Measurements from ENCODE around the gene CACNB2.
"Not testable (repeated sequence)": the region's sequence is repeated elsewhere in the genome, so short reads cannot be mapped to it uniquely, and the experiment has no call there.

Gene CACNB2

DNA sequence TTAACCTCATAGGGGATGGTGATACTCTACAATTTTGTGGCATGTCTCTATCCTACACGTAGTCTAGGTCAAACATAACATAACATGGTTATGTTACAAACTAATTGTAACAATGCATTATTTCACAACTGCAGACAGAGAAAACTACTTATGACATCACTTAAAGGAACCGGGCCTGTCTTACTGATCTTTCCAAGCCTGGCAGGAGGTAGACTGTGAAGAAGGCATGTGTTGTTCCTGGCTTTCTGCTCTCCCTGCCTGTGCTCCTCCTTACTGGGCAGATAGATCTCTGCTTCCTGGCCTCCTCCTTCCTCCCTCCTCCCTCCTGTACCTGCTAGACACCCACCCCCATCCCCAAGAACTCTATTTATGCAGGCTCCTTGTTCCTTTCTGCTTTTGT lies 5.4 kb downstream of the CACNB2 start:
- DNase-seq (ENCODE audit: low spot score), result no peak

DNA sequence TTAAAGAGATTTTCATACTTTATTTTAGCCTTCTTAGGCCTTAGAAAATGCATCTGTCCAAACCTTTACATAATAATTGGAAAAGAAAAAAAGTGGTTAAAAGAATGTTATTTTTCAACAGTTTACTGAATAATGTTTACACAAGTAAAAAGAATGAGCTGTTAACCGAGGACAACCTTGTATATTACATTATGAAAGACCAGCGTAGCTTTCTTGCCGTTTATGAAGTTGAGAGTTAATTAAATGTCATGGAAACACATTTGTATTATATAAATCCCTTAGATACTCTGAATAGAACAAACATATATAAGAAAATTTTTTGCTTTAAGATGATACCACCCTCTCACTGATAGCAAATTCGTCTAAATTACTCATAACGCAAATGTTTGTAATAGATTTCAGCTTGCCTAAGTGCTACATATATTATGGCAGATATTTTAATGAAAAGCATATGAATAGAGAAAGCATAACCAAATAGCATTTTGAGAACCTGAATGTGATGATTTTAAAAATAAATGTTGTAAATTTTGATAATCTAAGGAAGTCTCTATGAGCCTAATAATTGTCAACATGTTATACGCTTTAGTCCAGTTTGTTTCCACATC lies 9.1 kb downstream of the CACNB2 start:
- DNase-seq (ENCODE audit: low spot score), result no peak

DNA sequence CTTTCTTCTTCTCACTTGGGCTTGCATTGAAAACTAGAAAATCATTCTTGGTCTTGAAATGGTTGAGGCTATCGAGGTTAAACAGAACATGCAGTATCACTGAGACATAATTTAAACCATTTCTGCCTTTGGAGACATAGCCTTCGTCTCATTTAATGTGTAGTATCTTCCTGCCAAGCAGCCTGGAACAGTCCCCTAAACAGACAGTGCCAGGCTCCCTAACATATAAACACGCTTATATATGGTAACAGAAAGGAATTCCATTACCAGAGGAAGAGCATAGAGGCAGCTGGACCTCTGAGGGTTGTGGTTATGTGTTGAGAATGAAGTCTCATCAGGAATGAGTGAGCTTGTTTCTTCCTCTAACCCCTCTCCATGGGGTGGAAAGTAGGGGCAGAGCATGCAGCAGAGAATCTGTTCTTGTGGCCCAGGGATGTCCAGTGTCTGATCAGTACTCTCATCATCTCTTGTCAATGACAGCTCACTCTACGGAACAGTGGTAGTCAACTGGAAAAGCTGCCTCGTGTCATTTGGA lies 11.2 kb downstream of the CACNB2 start:
- DNase-seq (ENCODE audit: low spot score), result no peak

DNA sequence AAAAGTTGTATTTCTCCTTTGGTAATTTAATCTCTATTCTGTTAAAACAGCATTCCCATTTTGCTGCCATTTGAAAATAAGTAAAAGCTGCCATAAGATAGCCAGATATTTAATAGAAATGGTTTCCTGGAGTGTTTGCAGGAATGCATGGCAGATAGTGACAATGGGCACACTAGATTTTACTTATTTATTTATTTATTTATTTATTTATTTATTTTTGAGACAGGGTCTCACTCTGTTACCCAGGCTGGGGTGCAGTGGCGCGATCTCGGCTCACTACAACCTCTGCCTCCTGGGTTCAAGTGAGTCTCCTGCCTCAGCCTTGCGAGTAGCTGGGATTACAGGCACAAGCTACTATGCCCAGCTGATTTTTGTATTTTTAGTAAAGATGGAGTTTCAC lies 13.2 kb downstream of the CACNB2 start:
- not testable (repeated sequence) for DNase-seq (ENCODE audit: low spot score)

DNA sequence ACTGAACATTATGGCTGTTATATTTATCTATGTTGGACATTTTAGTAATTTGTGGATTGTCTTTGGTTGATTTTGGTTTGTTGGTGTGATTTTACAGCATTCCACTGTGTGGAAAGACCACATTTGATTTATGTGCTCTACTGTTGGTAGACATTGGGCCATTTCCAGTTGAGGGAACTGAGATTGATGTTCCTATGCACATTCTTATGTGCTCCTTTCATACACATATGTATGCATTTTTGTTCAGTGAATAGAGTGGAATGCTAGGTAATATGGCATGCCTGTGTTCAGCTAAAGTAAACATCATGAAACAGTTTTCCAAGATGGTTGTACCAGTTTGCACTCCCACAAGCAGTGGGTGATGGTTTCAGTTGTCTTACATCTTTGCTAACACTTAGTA lies 15.1 kb downstream of the CACNB2 start:
- no peak for DNase-seq (ENCODE audit: low spot score)

DNA sequence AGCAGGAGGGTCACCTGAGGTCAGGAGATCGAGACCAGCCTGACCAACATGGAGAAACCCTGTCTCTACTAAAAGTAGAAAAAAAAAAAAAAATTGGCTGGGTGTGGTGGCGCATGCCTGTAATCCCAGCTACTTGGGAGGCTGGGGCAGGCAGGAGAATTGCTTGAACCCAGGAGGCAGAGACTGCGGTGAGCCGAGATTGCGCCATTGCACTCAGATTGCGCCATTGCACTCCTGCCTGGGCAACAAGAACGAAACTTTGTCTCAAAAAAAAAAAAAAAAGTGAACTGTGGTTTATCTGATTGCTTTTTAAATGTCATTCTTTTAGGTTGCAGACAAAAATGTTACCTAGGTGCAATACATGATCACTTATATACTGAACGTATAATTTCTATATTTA lies 16.6 kb downstream of the CACNB2 start:
- not testable (repeated sequence) for DNase-seq (ENCODE audit: low spot score)

DNA sequence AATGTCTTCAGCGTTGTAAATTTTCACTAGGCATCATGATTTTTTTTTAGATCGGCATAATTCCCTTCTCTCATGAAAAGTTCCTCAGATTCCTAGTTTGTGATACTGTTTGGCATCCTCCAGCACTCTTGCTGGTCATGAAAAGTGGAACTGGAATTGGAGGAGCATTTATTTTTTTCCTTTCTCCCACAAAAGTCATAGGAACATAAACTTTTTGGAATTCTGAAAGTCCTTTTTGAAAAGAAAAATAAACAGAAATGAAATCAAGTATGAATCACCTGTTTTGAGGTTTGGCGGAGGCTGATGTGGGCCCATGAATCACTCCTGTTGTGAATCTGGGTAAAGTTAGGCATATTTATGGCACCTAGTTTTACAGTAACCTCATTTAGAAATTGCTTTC lies 17.7 kb downstream of the CACNB2 start:
- no peak for DNase-seq (ENCODE audit: low spot score)

DNA sequence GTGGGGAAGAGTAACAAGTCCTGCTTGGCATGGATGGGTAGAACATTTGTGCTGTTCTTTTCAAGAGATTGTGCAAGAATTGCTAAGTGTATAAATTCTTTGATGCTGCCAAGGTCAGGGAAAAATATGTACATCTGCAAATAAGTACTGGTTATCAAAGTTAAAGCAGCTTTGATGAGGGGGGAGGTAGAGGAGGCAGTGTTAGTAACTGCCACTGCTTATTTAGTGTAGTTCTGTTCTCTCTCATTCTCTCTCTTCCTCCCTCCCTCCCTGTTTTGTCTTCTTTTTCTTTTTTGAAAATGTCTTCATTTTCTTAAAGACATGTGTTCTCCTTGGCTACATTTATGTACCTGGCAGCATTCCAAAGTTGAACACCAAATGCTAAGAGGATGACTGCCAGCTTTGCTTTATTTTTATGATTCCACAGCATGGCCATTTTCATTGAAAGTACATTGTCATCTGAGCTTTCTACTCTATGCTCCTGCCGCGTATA lies 18.6 kb downstream of the CACNB2 start:
- no peak for DNase-seq (ENCODE audit: low spot score)

DNA sequence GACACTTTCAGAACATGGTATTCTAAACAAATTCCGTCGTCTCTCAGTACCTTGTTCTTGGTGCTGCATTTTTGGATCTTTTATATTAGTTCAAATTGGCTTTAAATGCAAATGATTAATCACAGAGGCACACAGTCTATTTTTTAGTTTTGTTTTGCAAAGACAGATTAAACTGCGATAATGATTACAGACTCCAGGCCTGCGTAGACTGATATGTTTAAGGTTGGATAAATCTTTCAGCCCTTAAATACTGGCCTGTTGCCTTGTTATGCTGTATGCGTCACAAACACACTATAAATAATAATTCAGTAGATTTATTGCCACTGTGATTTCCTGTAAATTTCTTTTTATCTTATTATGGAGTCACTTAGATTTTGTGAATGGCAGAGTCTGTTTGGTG lies 19.3 kb downstream of the CACNB2 start:
- DNase-seq (ENCODE audit: low spot score), result no peak

DNA sequence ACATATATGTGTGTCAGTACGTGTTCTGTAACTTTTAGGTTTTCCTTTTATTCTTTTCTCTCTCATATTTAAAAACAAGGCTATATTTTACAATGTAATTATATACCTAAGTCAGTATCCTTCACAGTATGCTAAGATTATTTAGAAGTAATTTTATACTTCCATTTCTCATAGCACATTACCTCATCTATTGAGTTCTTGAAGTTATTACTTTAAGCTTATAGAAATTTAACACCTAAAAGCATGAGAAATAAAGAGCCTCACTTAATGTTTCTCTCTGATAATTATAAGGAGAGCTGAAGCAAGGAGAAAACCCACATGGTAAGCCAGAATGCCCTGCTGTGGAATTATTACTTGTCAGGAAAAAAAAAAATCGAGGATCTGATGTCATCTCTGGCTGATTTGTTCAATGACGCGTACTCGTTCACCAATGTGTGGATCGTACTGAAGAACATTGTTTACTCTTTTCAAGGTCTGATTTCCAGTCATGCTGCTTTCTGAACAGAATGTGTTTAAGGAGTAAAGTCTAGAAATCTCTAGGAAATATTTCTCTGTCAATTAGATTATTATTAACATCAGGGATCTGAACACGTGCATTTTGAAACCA lies 21.9 kb downstream of the CACNB2 start:
- no peak for DNase-seq (ENCODE audit: low spot score)

DNA sequence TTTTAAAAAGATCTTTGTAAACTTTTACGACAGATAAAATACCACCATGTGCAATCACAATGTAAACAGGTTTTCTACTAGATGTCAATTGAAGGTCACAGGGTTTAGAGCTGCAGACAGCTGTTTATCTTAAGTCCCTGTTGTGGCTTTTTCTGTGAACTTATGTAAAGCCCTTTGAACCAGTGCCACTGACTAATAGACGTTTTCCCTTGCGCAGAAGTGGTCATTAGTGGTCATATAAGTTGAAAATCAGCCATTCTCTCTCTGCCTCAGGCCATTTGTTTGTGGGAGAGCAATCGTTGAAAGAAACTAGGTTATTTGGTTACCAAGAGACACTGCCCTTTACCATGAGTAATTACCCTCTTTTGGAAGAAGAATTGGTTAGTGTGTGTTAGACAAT lies 23.9 kb downstream of the CACNB2 start:
- no peak for DNase-seq (ENCODE audit: low spot score)

DNA sequence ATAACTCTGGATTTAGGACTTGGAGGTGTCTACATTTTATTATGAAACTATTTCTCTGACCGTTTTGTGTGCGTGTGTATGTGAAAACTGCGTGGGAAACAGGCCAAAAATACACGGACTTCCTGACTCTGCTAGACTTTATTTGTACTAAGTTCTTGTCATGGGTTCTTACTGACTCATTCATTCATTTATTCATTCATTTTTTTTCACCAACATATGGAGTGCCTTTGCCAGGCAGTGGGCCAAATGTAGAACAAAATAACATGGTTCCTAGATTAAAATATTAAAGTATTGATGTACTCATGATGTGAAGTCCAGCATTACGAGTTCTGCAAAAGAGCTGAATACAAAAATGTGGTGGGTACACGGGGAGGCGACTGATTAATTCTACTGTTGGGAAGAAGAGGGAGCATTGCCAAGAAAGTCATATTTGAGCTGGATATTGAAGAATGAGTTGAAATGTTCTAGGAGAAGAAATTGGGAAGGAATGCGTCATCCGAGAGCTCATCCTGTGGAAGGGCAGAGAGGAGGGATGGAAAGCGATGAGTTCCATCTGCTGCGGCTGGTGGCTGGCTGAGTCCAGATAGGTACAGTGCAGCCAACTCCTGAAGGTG lies 24.6 kb downstream of the CACNB2 start:
- no peak for DNase-seq (ENCODE audit: low spot score)

DNA sequence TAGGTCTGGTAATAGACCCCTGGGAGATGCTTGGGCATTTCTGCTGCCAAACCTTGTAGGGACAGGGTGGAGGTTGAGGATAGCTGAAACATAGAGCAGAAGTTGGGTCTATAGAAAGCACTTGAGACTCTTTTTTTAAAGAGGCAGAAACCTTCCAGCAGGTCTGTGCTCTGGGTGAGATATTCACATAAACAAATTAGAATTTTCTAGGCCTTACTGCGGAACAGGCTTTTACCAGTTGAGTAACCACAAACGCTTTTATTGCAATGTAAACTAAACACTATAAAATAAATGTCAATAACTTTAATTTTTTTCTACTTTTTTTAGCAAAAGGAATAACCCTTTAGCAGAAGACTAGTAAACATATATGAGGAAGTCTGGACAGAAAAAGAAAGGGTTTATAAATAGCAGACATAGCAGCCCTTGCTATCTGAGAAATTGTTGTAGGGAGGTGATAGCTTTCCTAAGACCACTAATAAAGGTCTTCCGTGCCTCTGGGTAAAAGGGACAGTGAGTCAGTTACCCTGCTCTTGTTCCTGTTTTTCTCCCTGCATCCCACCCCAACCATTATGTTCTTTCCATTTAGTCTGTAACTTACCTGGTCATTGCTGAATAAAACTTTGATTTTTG lies 38.7 kb downstream of the CACNB2 start:
- DNase-seq (ENCODE audit: low spot score), result no peak

DNA sequence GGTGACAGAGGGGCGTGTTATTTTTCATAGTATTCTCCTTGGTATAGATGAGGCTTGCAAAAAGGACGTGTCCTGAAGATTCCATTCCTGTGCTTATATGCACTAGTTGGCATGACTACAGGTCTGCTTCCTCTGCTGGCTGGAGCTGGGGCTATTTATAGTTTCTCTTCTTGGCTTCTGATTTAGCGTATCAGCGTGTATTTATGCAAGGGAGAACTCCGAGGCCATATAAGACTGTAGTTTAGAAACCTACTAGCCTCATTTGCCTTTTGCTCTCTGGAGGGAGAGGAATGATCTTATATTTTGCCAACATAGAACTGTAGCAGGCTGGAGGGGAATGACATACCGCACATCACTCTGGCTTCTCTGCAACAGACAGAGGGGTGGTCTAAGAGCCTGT lies 39.7 kb downstream of the CACNB2 start:
- DNase-seq (ENCODE audit: low spot score), result no peak

DNA sequence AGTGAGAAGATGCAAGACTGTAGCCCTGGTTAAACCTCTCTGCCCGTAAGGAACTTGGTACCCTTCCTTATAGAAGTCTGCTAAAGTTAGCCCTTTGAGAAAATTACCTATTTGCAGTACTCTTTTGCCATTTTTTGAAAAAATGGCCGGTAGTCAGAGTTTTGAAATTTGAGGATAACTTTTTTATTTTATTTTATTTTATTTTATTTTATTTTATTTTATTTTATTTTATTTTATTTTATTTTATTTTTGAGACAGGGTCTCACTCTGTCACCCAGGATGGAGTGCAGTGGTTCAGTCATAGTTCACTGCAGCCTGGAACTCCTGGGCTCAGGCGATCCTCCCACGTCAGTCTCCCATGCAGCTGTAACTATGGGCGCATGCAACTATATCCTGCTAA lies 41.2 kb downstream of the CACNB2 start:
- DNase-seq (ENCODE audit: low spot score), result not testable (repeated sequence)

DNA sequence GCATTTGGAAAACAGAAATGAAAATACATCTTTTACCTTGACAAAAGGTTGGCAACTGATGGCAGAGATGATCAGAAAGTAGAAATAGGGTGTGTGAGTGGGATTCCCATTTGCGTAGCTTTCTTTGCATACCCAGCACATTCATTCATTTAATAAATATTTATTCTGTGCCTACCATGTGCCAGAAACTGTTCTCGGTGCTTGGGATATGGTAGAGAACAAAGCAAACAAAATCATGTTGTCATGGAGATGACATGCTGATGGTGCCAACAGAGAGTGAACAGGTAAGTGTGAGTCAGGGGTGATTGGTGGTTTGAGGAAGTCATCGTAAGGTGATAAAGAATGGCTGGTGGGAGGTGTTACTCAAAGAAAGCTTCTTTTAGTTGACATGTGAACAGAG lies 45.4 kb downstream of the CACNB2 start:
- no peak for DNase-seq (ENCODE audit: low spot score)

DNA sequence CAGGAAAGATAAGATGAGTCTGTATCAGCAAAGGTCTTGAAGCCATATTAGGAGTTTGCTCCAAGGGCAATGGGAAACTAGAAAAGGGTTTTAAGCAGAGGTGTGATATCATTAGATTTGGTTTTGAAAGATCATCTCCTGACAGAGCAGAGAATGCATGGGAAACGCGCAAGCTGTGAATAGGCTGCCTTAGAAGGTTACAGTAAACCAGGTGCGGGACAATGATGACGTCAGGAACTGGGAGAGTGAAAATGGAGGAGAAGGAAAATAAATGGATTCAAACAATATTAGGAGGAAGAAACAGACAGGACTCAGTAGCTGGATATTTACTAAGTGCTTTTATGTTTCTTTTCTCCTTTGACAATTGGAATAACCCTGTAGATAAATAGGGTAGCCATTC lies 50.6 kb downstream of the CACNB2 start:
- no peak for DNase-seq (ENCODE audit: low spot score)

DNA sequence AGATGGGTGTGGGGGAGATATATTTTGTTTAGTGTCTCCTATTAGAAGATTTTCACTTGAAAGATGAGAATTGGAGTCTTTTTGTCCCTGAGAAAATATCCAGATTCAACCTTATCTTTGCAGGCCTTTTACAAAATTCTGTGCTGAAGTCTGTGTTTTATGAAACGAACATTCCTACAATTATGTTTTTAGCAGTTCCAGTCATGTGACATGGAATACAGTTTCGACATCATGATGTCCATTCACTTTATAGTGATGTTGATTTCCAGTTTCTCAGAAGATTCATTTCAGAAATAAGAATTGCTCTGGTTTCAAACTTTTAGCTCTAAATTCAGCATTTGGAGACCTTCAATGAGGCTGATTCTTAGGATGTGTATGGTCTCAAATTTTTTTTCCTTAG lies 54.4 kb downstream of the CACNB2 start:
- no peak for DNase-seq (ENCODE audit: low spot score)

DNA sequence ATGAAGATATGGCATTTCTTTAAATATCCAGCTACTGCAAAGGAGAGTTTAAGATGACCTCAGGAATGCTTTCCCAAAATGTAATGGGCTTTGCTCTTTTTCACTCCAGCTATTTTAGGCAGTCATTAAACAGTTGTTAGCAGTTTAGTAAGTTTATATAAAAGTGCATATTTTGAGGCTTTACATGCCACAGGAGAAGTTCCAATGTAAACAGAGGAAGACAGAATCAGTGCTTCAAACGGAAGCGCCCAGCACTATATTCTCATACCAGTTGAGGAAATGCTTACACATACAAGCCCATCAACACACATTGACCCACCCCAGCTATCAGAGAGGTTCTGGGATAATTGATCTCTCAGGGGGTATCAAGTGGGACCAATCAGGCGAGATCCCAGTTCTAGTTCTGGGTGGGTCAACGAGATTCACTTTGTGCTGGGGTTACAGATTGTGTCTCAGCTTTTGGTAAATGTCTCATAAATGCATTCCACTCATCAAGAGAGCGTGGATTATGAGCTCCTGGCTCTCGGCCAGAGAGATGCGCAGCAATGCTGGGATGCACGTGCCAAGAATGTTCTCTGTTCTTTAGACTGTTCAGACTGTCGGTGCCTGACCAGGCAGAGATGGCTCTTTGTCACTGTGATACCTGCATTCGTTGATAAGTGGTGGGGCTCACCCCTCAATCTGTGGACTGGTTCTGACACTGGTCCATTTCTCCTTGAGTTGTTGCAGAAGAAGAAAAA lies 55.0 kb downstream of the CACNB2 start:
- DNase-seq (ENCODE audit: low spot score), result no peak

DNA sequence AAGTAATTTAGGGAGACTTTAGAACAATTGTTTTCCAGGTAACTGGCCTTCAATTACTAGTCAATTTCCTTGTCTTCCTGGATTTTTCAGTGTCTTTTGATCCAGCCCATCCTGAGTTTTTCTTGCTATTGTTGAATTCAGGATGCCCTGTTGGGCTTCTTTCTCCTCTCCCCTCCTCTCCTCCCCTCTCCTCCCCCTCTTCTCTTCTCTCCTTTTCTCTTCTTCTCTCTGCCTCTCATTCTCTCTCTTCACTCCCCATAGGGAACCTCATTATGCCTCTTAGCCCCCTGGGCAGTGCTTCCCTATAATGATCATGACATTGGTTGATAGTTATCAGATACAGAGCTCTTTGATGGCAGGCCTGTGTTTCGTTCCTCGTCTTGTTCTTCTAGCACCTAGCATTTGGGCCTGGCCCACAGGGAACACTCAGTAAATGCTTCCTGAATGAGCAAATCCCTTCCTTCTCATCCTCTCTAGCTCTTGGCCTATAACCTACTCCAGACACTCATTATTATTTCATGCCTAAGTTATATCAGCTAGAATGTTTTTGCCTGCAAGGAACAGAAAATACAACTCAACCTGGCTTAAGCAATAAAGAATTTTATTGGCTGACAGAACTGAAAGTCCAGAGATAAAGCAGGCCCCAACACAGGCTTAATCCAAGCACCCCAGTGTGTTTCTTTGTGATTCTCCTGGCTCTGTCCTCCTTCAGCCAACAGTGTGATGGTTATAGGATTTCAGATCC lies 56.8 kb downstream of the CACNB2 start:
- no peak for DNase-seq (ENCODE audit: low spot score)

DNA sequence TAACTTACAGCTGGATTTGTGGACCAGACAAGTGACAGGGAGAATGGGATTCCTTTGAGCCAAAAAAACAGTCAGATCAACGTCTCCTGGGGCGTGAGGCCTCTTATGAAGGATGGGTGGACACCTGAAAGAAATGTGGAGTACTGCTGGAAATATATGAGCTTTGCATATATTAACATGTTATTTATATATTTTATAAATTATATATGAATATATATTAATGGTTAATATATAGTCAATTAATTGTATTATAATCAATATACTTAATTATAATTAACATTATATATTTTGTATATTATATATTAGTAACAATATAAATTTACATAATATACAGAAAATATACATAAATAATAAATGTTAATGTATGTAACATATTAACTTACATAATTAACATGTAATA lies 57.5 kb downstream of the CACNB2 start:
- no peak for DNase-seq (ENCODE audit: low spot score)

DNA sequence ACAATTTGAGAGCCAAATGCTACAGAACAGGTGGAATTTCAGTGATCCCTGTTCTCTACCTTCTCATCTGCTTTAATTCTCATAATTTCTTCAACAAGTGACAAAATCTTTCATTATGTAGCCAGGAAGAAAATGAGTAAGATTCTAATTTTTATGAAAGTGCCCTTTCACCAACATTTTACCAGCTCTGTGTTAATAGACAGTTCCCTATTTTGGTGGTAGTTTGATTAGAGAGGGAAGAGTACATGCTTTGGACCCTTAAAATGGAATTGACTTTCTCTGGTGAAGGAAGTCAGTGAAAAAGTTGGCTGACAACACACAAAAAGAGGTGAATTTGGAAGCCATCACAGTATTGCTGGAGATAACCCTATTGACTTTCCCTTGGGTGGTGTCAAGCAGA lies 61.7 kb downstream of the CACNB2 start:
- DNase-seq (ENCODE audit: low spot score), result no peak

Data from iPS-NIHi11 (cell line).